GM12878 (cell line): ENCODE results near the gene CNOT6L. TPM values are rescaled to one million over a fixed set of nuclear protein-coding genes. Genes with fewer than 3 reads are reported as not detected.

ENCODE experiments used
- ATAC-seq: fragments of 200-7000 bp; cut with Tn5 transposase; 3 replicates; pipeline ENCODE4 v1.9.1; 2020; ENCODE audit warnings: mild to moderate bottlenecking, moderate library complexity
- BruUV-seq: library from RNA; stranded (reverse); fragments of 400-500 nt; replicated peaks from 2 replicates; lab custom pipeline; 2021; lab: Mats Ljungman, UMichigan
- CTCF ChIA-PET: fragments of 300-600 bp; sonication (Branson Sonifier 250); formaldehyde crosslinking; extraction: SDS; loops from one replicate; lab custom pipeline; 2021; ENCODE audit warnings: inconsistent platforms; lab: Yijun Ruan, JAX
- POLR2A ChIA-PET: fragments of 350-600 bp; formaldehyde crosslinking; extraction: SDS; loops from one replicate; lab custom pipeline; 2021; ENCODE audit warnings: inconsistent platforms; lab: Charles Lee
- RAD21 ChIA-PET: fragments of 300-600 bp; sonication (Branson Sonifier 250); formaldehyde crosslinking; loops from one replicate; lab custom pipeline; 2023; ENCODE audit warnings: antibody characterized with exemption; ENCODE audit not compliant: unreplicated experiment; lab: Charles Lee
- SMC1A ChIA-PET: fragments of 300-600 bp; sonication (Branson Sonifier 250); formaldehyde crosslinking; loops from one replicate; lab custom pipeline; 2023; ENCODE audit not compliant: unreplicated experiment, uncharacterized antibody; lab: Charles Lee
- DNase-seq: peaks from one replicate; pipeline ENCODE4 v3.0.0-alpha.2; 2011; ENCODE audit warnings: low read depth, low spot score
- FAIRE-seq: peaks from 3 replicates; lab custom pipeline; 2011; peaks lifted over from hg19 to GRCh38; lab: Jason Lieb, UNC
- H2AFZ ChIP-seq: 2 replicates; pipeline ENCODE4 v1.6.0; 2011; ENCODE audit warnings: low read depth, low read length, control low read depth; ENCODE audit not compliant: control insufficient read depth
- H3K27ac ChIP-seq: 2 replicates; pipeline ENCODE4 v1.5.1; 2011; ENCODE audit warnings: control low read depth; ENCODE audit not compliant: control insufficient read depth, insufficient read depth
- H3K27me3 ChIP-seq, 2 experiments: replicated peaks in 1 of 2; 2 replicates each; pipeline versions ENCODE4 v1.6.0 to v1.6.1; 2011; ENCODE audit warnings: low read length in 1 of 2; ENCODE audit not compliant: control insufficient read depth in 2 of 2, insufficient read depth in 2 of 2
- H3K36me3 ChIP-seq, 2 experiments: 2 replicates each; pipeline ENCODE4 v1.5.1; 2011; ENCODE audit warnings: low read length in 1 of 2; ENCODE audit not compliant: control insufficient read depth in 2 of 2, insufficient read depth in 2 of 2
- H3K4me1 ChIP-seq: 2 replicates; pipeline ENCODE4 v1.6.1; 2011; ENCODE audit warnings: mild to moderate bottlenecking, low read length, moderate library complexity, mixed read lengths; ENCODE audit not compliant: control insufficient read depth, insufficient read depth
- H3K4me2 ChIP-seq: 2 replicates; pipeline ENCODE4 v1.6.0; 2011; ENCODE audit warnings: control low read depth; ENCODE audit not compliant: control insufficient read depth, insufficient read depth
- H3K4me3 ChIP-seq: fragments of 200-600 bp; sonication (generic); 2 replicates; pipeline ENCODE4 v1.5.1; 2016
- H3K79me2 ChIP-seq: 2 replicates; pipeline ENCODE4 v1.6.0; 2011; ENCODE audit warnings: low read length; ENCODE audit not compliant: control insufficient read depth, insufficient read depth
- H3K9ac ChIP-seq: 2 replicates; pipeline ENCODE4 v1.8.0; 2011; ENCODE audit warnings: low read length, control low read depth, mixed read lengths; ENCODE audit not compliant: control insufficient read depth, insufficient read depth
- H3K9me3 ChIP-seq: replicated peaks from 3 replicates; pipeline ENCODE4 v1.5.1; 2011; ENCODE audit warnings: mild to moderate bottlenecking, low read length; ENCODE audit not compliant: control insufficient read depth, insufficient read depth
- H4K20me1 ChIP-seq: 2 replicates; pipeline ENCODE4 v1.6.0; 2011; ENCODE audit not compliant: control insufficient read depth, insufficient read depth
- CEBPB ChIP-seq, 2 experiments: fragments of 150-350 bp in 1 of 2; IDR thresholded peaks; 2 replicates each; pipeline ENCODE4 v1.6.1; 2012 to 2014; ENCODE audit warnings: low read depth in 2 of 2, low read length in 2 of 2, borderline replicate concordance in 1 of 2, inconsistent platforms in 1 of 2
- E4F1 ChIP-seq: fragments of 450-650 bp; IDR thresholded peaks from 2 replicates; pipeline ENCODE4 v1.6.1; 2018; ENCODE audit warnings: borderline replicate concordance, mild to moderate bottlenecking; ENCODE audit not compliant: partially characterized antibody
- NKRF ChIP-seq: fragments of 450-650 bp; conservative IDR thresholded peaks from 2 replicates; pipeline ENCODE4 v1.6.1; 2017; ENCODE audit warnings: mild to moderate bottlenecking, moderate library complexity
- NRF1 ChIP-seq: conservative IDR thresholded peaks from 2 replicates; pipeline ENCODE4 v1.6.1; 2011; ENCODE audit warnings: mild to moderate bottlenecking, low read depth, low read length, improper control_type of control experiment
- ZNF207 ChIP-seq: fragments of 450-650 bp; IDR thresholded peaks from 2 replicates; pipeline ENCODE4 v1.6.1; 2014; ENCODE audit warnings: antibody characterized with exemption, mild to moderate bottlenecking, borderline replicate concordance
- ZNF622 ChIP-seq: fragments of 450-650 bp; IDR thresholded peaks from 2 replicates; pipeline ENCODE4 v1.6.1; 2017; ENCODE audit warnings: mild to moderate bottlenecking, inconsistent platforms
- WGBS: methylation state at CpG from one replicate; pipeline ENCODE4 v1.1.6; 2016; ENCODE audit warnings: low lambda C conversion rate; ENCODE audit not compliant: insufficient replicate concordance, insufficient coverage; ENCODE audit errors: missing lambda C conversion rate; 5-methylcytosine and 5-hydroxymethylcytosine counted together
- in situ Hi-C: fragments of 300-500 bp; cut with MboI; formaldehyde crosslinking; loops from 9 replicates; pipeline ENCODE4 v1.14.3; 2018; ENCODE audit warnings: mixed read lengths
- intact Hi-C: fragments of 100-400 bp; cut with micrococcal nuclease; formaldehyde crosslinking; loops from one replicate; pipeline ENCODE4 v1.14.2; 2022; ENCODE audit not compliant: unreplicated experiment
- polyA plus RNA-seq, 11 experiments: library from polyadenylated mRNA; depleted of rRNA in 4 of 11; unstranded in 6 of 11; stranded (reverse) in 5 of 11; fragments of >200 nt; fragmentation: Nextera tagmentation in 4 of 11; fragmentation: Illumina TruSeq in 1 of 11; extraction: Ambion mirVana in 4 of 11; extraction: Trizol in 1 of 11; gene quantifications; 1 replicate in 1 of 11; 2 replicates in 10 of 11; pipeline versions ENCODE4 v1.2.1 to v1.2.3, GENCODE V29; 2011 to 2016; ENCODE audit warnings: inconsistent platforms in 2 of 11, missing spikeins in 2 of 11, low read depth in 1 of 11
- total RNA-seq, 4 experiments: library from RNA; depleted of rRNA in 3 of 4; stranded (reverse); fragments of >200 nt in 3 of 4; fragmentation: Illumina TruSeq in 1 of 4; extraction: Trizol in 1 of 4; gene quantifications; 2 replicates each; pipeline versions ENCODE4 v1.2.1 to v1.2.3, GENCODE V29; 2013 to 2021
- TF ChIP-seq, protein P1 (sequence below): fragments of 450-650 bp; formaldehyde crosslinking; IDR thresholded peaks from 2 replicates; pipeline ENCODE4 v1.5.0; 2022; ENCODE audit warnings: mild to moderate bottlenecking, missing genetic modification characterization

Gene CNOT6L
- total and polyA plus RNA-seq, 10 of the 15 experiments (the other 5 are each of a cell fraction or from before 2014, with no cell fraction given): 1.1 to 10.0 (median 3.0) TPM

- Histone ChIP-seq H3K36me3 (no peaks in the 10 kb centered on the region), H3K27ac (no peak overlapping the region), H3K4me3 (no peak overlapping the region), H3K9ac (no peak overlapping the region), H3K4me1 (no peaks in the 10 kb centered on the region), H3K79me2 (no peaks in the 10 kb centered on the region), H2AFZ (no peak overlapping the region), H3K4me2 (no peak overlapping the region), H4K20me1 (no peaks in the 10 kb centered on the region), H3K27me3 (no peaks in the 10 kb centered on the region), H3K9me3 (no peaks in the 10 kb centered on the region)
- ChIA-PET RAD21 (no interaction called here), SMC1A (no interaction called here), CTCF (interaction anchor here (0.8 kb wide), 1 partner anchor 17 kb away, joined by 3 read pairs; no protein-coding TSS in a partner anchor), POLR2A (no interaction called here)
- BruUV-seq: no TSS peak
- no peak for ATAC-seq
- intact Hi-C loops: no loop called here
- in situ Hi-C loops: no loop called here
- WGBS: 41% methylated on average over 4 of the region's 4 CpGs
- TF ChIP-seq ZNF622: no peak
- no peak for TF ChIP-seq CEBPB (IDR thresholded peaks at IDR 0.05; ENCODE audit: borderline replicate concordance in 1 of 2, low read depth in 2 of 2, low read length in 2 of 2)
- no peak for DNase-seq
- FAIRE-seq: no peak
These were observed 148.1 kb downstream of the CNOT6L start for GRCh38 chr4:77671051-77671450.

DNA sequence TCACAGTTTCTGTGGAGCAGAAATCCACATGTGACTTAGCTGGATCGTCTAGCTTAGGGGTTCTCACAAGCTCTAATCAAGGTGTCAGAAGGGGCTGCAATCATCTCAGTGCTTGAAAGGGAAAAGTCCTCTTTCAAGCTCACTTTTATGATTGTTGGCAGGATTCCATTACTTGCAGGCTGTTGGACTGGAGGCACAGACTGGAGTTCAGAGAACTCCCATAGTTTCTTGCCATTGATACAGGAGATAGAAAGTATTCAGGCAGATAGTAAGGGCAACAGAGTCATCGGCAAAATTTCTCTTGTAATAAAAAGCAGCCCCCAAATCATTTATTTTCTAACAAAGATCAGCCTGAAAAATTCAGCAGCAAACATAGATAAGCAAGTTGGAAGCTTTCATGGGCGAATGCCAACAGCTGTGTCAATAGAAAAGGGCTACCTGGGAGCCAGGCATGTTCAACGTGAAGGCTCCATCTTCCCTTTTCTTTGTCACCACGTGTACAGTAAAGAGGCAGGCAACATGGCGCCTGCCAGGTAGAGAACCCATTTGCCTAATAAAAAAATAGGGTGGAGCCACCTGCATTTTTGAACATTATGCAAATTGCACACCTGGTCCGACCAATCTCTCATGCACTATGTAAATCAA lies 149.1 kb downstream of the CNOT6L start:
- POLR2A ChIA-PET: no interaction called here
- SMC1A ChIA-PET: no interaction called here
- Histone ChIP-seq H3K9ac (no peak overlapping the region), H3K4me1 (no peaks in the 10 kb centered on the region), H3K27me3 (no peaks in the 10 kb centered on the region), H2AFZ (no peak overlapping the region), H3K27ac (no peak overlapping the region), H4K20me1 (no peaks in the 10 kb centered on the region), H3K4me3 (no peak overlapping the region), H3K36me3 (no peaks in the 10 kb centered on the region), H3K79me2 (no peaks in the 10 kb centered on the region), H3K9me3 (no peaks in the 10 kb centered on the region), H3K4me2 (no peak overlapping the region)
- intact Hi-C loops: no loop called here
- CTCF ChIA-PET: interaction anchor here (0.6 to 0.7 kb wide), 2 partner anchors 12 to 196 kb away, joined by 3 read pairs; no protein-coding TSS in a partner anchor
- in situ Hi-C loops: no loop called here
- RAD21 ChIA-PET: no interaction called here
- no TSS peak for BruUV-seq
- ATAC-seq (no peak), FAIRE-seq (no peak), DNase-seq (no peak)
- TF ChIP-seq, protein P1, sequence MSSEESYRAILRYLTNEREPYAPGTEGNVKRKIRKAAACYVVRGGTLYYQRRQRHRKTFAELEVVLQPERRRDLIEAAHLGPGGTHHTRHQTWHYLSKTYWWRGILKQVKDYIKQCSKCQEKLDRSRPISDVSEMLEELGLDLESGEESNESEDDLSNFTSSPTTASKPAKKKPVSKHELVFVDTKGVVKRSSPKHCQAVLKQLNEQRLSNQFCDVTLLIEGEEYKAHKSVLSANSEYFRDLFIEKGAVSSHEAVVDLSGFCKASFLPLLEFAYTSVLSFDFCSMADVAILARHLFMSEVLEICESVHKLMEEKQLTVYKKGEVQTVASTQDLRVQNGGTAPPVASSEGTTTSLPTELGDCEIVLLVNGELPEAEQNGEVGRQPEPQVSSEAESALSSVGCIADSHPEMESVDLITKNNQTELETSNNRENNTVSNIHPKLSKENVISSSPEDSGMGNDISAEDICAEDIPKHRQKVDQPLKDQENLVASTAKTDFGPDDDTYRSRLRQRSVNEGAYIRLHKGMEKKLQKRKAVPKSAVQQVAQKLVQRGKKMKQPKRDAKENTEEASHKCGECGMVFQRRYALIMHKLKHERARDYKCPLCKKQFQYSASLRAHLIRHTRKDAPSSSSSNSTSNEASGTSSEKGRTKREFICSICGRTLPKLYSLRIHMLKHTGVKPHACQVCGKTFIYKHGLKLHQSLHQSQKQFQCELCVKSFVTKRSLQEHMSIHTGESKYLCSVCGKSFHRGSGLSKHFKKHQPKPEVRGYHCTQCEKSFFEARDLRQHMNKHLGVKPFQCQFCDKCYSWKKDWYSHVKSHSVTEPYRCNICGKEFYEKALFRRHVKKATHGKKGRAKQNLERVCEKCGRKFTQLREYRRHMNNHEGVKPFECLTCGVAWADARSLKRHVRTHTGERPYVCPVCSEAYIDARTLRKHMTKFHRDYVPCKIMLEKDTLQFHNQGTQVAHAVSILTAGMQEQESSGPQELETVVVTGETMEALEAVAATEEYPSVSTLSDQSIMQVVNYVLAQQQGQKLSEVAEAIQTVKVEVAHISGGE (CRISPR knock-in tag): no peak
- TF ChIP-seq NKRF (no peak), NRF1 (no peak), ZNF207 (no peak), E4F1 (no peak)
- WGBS: 34% methylated on average over 7 of the region's 7 CpGs
